Coronary artery (tissue), 2 donors: ENCODE data around the gene MRFAP1L1.
A peak's percentile ranks its signal among the peaks of the same experiment; 100 is the strongest.

ENCODE experiments used
- DNase-seq: peaks from one replicate; pipeline ENCODE4 v3.0.0-alpha.2; 2017; ENCODE audit warnings: low spot score
- H3K27ac ChIP-seq, 2 donors: fragments of 200-600 bp; sonication (generic); one replicate each; pipeline ENCODE4 v1.5.1; 2016 to 2019
- H3K4me3 ChIP-seq: fragments of 200-600 bp; sonication (generic); 2 replicates; pipeline ENCODE4 v1.5.1; 2016; ENCODE audit warnings: mild to moderate bottlenecking, moderate library complexity
- TF ChIP-seq, protein P1 (sequence below): fragments of 200-600 bp; sonication (generic); IDR thresholded peaks from one replicate; pipeline ENCODE4 v1.5.1; 2019; ENCODE audit warnings: antibody characterized with exemption

Gene MRFAP1L1

DNA sequence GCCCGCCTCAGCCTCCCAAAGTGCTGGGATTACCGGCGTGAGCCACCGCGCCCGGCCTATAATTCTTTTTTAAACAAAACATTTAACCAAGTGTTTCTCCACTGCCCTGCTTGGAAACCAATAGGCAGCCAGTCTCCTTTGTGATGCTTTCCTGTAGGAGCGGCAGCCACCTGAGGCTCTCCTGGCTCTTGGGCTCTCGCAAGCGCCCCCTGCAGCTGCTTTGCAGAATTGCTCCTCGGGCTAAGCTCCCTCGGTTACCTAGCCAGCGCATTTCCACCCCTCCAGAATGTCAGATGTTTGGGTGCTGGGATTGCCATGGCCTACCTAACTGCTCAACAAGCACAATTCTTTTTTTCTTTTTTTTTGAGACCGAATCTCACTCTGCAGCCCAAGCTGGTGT is 8.3 kb downstream of the MRFAP1L1 start:
- TF ChIP-seq, protein P1, sequence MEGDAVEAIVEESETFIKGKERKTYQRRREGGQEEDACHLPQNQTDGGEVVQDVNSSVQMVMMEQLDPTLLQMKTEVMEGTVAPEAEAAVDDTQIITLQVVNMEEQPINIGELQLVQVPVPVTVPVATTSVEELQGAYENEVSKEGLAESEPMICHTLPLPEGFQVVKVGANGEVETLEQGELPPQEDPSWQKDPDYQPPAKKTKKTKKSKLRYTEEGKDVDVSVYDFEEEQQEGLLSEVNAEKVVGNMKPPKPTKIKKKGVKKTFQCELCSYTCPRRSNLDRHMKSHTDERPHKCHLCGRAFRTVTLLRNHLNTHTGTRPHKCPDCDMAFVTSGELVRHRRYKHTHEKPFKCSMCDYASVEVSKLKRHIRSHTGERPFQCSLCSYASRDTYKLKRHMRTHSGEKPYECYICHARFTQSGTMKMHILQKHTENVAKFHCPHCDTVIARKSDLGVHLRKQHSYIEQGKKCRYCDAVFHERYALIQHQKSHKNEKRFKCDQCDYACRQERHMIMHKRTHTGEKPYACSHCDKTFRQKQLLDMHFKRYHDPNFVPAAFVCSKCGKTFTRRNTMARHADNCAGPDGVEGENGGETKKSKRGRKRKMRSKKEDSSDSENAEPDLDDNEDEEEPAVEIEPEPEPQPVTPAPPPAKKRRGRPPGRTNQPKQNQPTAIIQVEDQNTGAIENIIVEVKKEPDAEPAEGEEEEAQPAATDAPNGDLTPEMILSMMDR = no peak
- H3K27ac ChIP-seq = no peak overlapping the region
- no peak for DNase-seq
- no peak overlapping the region for H3K4me3 ChIP-seq

DNA sequence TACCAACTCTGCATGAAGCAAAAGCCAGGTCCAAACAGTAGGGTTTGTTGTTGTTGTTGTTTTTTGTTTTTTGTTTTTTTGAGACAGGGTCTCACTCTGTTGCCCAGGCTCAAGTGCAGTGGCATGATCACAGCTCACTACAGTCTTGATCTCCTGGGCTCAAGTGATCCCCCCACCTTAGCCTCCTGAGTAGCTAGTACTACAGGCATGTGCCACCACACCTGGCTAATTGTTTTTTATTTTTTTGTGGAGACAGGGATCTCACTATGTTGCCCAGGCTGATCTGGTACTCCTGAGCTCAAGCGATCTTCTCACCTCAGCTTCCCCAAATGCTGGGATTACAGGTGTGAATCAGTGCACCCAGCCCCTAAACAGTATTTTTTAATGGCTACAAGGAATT is 9.8 kb downstream of the MRFAP1L1 start:
- no peak overlapping the region for H3K4me3 ChIP-seq
- no peak for DNase-seq
- TF ChIP-seq, protein P1 = no peak
- H3K27ac ChIP-seq = no peak overlapping the region

DNA sequence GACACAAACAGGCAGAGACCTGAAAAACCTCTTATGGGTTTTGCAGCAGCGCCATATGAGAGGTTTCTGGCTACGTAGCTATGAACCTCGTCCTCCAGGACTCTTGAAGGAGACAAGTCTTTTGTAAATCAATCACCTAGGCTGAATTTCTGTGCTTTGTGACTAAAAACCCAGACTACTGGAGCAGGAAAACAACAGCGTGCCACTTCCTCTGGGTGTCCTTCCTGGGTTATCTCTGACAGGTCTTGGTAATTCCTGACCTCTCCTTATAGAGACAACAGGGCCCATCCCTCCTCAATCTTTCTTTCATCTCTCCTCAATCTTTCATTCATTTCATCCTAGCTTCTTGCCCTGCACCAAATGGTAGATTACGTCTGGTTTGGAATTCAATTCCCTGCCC is 10.3 kb downstream of the MRFAP1L1 start:
- Histone ChIP-seq H3K27ac (no peak overlapping the region), H3K4me3 (no peak overlapping the region)
- DNase-seq = no peak
- TF ChIP-seq, protein P1 = no peak

DNA sequence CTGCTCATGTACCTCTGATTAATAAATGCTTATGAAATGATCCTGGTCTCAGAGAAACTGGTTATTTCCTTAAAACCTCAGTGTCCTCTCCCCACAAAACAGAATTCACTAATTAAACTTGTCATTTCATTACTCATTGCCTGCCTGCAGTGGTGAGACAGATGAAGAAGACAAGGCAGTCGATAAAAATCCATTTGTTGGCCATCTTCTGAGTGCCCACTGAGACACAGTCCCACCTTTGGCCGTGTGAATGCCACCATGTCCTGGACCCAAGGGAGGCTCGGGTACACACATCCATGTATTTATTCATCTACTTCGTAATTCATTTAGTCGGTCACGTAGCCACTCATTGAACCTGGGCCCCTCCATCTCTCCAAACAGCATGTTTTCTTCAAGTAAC is 12.5 kb downstream of the MRFAP1L1 start:
- Histone ChIP-seq H3K4me3 (no peak overlapping the region), H3K27ac (no peak overlapping the region)
- TF ChIP-seq, protein P1 = no peak
- DNase-seq = no peak

DNA sequence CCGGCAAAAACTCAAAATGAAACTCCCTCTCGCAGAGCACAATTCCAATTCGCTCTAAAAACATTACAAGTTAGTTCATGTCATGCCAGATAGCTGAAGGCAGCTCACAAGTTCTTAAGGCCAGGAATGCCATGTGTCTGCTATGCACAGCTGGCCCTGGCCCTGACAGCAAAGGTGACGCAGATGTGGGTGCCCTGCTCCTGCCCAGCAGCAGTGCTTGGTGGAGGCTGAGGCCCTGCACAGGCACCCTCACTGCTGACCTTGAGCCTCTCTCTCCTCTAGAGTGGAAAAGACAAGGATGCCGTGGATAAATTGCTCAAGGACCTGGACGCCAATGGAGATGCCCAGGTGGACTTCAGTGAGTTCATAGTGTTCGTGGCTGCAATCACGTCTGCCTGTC is 13.1 kb downstream of the MRFAP1L1 start:
- no peak for DNase-seq
- no peak overlapping the region for H3K4me3 ChIP-seq
- peak overlapping the region in 1 of 2 donors; percentile 36 for H3K27ac ChIP-seq
- TF ChIP-seq, protein P1 = no peak

DNA sequence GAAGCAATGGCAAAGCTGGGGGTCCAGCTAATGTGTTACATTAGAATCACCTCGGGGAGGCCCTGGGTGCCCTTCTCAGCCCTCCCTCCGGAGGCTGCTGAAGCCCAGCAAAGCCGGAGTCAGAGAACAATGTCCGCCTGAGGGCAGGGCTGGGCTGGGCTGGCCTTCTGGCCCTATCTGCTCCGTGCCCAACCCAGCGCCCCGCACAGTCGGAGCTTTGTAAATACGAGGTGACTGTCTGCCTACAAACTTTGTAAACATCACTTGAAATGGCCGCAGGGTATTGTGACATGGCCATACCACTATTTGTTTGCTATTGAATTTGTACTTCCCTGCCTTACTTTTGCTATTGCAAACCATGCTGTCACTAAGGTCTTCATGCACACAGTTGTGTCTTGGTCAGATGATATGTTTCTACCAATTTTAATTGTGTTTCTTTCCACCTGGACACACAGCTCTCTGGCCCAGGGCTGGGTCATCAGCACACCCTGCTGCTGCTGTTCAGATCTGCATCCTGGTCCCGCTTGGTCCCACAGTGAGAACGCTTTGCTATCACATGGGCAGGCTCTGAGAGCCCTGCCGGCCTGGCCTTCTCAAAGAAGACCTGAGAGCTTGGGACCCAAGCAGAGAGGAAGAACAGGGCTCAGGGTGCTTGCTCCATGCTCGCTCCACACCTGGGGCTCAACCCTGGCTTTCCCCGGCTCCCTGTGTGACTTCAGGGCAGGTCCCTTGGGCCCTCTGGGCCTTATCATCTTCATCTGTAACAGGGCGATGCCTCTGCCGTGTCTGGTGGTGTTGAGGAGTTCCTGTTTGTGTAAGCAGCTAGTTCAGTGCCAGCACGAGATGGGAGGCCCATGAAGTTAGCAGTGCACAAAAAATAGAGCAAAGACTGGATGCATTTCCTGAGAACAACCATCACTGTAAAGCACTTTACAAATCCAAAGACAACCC is 13.7 kb downstream of the MRFAP1L1 start:
- no peak for DNase-seq
- Histone ChIP-seq H3K4me3 (no peak overlapping the region), H3K27ac (peak overlapping the region in 1 of 2 donors; percentile 36)
- TF ChIP-seq, protein P1 = no peak
